ENCODE results near the gene DNAJC22.
A peak's percentile ranks its signal among the peaks of the same experiment; 100 is the strongest.
"Not testable (repeated sequence)": the region's sequence is repeated elsewhere in the genome, so short reads cannot be mapped to it uniquely, and the experiment has no call there.

Gene DNAJC22

DNA sequence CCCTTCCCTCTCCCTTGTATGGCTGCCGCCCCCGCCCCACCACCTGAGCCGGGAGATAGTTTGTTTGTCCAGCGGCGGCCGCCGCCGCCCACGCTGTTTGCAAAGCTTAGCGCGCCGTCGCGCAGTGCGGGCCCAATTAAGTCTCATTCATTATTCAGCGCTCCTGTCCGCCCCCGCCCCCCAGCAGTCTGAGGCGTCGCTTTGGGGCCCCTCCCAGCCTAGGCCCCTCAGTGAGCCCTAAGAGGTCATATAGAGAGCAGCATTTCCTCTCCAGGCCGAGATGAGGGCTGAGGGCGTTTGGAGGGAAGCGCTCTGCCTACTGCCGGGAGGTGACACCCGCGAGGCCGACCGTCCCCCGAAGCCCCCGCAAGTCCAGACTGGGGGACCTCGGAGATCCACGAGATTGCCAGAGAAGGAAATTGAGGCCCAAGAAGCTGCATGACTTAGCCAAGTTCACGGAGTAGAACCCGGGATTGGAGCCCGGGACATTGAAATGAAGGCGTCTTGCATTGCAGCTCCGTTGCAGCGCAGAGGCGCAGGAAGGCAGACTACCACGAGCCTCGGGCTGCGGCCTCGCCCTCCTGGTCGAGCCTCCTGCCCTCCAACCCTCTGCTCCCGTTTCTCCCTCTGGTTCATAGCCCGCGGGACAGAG is at the start of gene DNAJC22:
TSS of gene DNAJC22 (plus strand) at position 230 of the 652 bp plus-strand sequence. CDS start 1,985 bp downstream, outside the sequence.
- DNase-seq, result peak; percentile 43

GRCh38 chr12:49297695-49298060 is 49.0 kb upstream of the DNAJC22 start:
- no peak for DNase-seq

GRCh38 chr12:49298160-49298559 is 48.5 kb upstream of the DNAJC22 start:
- no peak for DNase-seq

- no peak for DNase-seq
These were observed 44.9 kb upstream of the DNAJC22 start for GRCh38 chr12:49301760-49302159.

- DNase-seq, result no peak
These were observed 42.5 kb upstream of the DNAJC22 start for GRCh38 chr12:49304161-49304560.

GRCh38 chr12:49305762-49306510 is 40.8 kb upstream of the DNAJC22 start:
- DNase-seq, result no peak

- DNase-seq, result no peak
These were observed 37.3 kb upstream of the DNAJC22 start for GRCh38 chr12:49309386-49309785.

- not testable (repeated sequence) for DNase-seq
These were observed 36.2 kb upstream of the DNAJC22 start for GRCh38 chr12:49310451-49311000.

DNA sequence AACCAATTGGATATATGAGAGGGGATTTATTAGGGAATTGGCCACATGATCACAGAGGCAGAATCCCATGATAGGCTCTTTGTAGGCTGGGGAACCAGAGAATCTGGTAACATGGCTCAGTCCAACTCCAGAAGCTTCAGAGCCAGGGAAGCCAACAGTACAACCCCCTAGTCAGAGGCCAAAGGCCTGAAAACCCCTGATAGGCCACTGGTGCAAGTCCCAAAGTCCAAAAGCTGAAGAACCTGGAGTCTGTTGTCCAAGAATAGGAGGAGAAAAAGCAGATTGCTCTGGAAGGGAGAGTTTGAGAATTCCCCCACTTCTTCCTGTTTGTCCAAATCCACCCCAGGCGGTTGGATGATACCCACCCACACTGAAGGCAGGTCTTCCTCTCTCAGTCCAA is 31.9 kb upstream of the DNAJC22 start:
- no peak for DNase-seq

DNA sequence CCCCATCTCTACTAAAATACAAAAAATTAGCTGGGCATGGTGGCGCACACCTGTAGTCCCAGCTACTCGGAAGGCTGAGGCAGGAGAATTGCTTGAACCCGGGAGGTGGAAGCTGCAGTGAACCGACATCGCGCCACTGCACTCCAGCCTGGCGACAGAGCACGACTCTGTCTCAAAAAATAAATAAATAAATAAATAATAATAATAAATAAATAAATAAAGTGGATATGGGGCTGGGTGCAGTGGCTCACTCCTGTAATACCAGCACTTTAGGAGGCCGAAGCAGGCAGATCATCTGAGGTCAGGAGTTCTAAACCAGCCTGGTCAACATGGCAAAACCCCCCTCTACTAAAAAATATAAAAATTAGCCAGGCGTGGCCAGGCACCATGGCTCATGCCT is 29.6 kb upstream of the DNAJC22 start:
- not testable (repeated sequence) for DNase-seq

GRCh38 chr12:49320411-49321103 is 26.1 kb upstream of the DNAJC22 start:
- not testable (repeated sequence) for DNase-seq

- no peak for DNase-seq
These were observed 24.4 kb upstream of the DNAJC22 start for GRCh38 chr12:49322367-49322707.

GRCh38 chr12:49322708-49323523 is 23.8 kb upstream of the DNAJC22 start, which contains the start of gene TROAP:
TROAP (plus strand) TSS chr12:49323255; CDS start chr12:49323609, 354 bp downstream.
- peak; percentile 96 for DNase-seq

- no peak for DNase-seq
These were observed 23.1 kb upstream of the DNAJC22 start for GRCh38 chr12:49323524-49324097.

DNA sequence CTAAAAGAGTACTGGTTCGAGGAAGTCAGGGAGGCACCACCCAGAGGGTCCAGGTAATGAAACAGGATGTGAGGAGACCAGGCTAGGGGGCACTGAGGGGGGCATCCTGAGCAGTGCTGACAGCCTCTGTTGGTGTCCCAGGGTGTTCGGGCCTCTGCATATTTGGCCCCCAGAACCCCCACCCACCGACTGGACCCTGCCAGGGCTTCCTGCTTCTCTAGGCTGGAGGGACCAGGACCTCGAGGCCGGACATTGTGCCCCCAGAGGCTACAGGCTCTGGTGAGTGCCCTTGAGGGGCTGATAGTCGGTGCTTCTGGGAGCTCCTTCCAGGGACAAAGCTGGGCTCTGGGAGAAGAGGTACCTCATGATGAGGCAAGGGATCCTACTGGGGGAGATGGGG is 21.1 kb upstream of the DNAJC22 start:
- no peak for DNase-seq

- no peak for DNase-seq
These were observed 19.3 kb upstream of the DNAJC22 start for GRCh38 chr12:49327368-49327767.

DNA sequence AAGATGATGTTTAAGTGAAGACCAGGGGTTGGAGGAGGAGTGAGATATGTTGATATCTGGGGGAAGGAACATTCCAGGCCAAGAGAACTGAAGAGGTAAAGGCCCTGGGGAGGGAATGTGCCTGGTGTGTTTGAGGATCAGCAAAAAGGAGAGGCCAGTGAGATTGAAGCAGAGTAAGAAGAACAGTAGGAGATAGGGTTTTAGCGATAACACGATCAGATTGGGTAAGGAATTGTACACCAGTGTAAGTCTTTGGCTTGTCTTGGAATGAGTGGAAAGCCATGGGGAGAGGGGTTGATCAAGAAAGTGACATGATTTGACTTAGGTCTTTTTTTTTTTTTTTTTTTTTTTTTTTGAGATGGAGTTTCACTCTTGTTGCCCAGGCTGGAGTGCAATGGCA is 18.8 kb upstream of the DNAJC22 start:
- no peak for DNase-seq

GRCh38 chr12:49328816-49329215 is 17.9 kb upstream of the DNAJC22 start:
- no peak for DNase-seq

GRCh38 chr12:49330032-49330619 is 16.6 kb upstream of the DNAJC22 start:
- no peak for DNase-seq

DNA sequence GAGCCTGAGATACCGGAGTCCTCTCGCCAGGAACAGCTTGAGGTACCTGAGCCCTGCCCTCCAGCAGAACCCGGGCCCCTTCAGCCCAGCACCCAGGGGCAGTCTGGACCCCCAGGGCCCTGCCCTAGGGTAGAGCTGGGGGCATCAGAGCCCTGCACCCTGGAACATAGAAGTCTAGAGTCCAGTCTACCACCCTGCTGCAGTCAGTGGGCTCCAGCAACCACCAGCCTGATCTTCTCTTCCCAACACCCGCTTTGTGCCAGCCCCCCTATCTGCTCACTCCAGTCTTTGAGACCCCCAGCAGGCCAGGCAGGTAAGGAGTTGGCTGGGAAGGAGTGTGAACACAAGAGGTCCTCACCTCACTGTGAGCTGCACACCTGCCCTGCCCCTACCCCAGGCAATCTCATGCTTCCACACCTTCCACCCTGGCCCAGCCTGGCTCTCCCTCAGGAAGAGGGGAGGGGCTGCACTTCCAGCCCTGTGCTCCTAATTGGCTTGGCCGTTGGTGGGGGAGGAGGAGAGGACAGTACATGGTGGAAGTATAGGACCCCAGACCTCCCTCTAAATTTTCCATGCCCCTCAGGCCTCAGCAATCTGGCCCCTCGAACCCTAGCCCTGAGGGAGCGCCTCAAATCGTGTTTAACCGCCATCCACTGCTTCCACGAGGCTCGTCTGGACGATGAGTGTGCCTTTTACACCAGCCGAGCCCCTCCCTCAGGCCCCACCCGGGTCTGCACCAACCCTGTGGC is 15.9 kb upstream of the DNAJC22 start:
- no peak for DNase-seq

Measured in CD4-positive, alpha-beta T cell treated with Interleukin-6 for 4 hours (primary cell).